Measurements from ENCODE around the gene WEE1.
"Not testable (repeated sequence)": the region's sequence is repeated elsewhere in the genome, so short reads cannot be mapped to it uniquely, and the experiment has no call there.

Gene WEE1

GRCh38 chr11:9600644-9601036, 27.2 kb downstream of the WEE1 start:
- no peak for DNase-seq

DNA sequence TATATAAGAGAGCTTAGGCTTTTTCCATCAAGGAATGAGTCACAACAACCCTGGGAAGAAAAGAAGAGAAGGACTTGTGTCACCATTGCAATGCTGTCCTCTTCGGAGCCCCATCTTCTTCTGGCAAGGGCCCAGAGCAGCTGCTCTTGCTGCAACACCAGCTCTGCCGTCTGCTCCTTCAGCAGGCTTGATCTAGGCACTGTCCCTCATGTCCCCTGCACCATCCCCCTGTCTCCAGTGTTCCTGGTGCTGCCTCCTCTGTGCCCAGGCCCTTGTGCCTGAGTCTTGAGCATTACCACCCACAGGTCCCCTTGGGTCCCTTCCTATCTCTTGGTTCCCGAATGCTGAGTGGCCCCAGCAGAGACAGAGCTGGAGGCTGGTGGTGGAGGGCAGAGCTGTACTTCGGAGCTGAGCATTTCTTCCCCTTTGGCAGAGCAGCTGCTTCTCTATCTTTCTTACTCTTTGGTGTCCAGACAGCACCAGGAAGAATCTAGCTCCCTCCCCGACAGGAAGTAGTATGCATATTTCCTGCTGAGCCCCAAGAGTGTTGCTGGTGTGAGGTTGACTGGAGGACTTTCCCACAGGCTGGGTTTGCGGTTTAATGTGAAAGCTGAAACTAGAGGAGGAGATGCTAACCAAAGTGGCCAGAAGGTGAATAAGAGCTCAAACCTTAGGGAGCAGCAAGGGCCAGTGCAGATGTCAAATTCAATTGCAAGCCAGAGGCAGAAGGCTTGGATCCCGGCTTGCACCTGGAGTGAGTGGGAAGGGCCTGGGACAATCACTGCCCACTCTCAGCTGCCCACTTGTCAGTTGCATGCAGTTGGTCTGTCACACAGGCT, 27.8 kb downstream of the WEE1 start:
- DNase-seq: peak; percentile 76 to 78

DNA sequence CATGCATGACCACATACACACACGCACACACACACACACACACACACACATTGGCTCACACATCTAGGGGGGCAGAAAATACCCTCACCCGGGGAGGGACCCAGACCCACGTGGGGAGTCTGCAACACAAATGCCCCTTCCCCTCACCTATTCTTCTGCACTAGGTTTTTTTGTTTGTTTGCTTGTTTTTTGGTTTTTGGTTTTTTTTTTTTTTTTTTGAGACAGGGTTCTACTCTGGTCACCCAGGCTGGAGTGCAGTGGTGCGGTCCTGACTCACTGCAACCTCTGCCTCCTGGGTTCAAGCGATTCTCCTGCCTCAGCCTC, 28.4 kb downstream of the WEE1 start:
- DNase-seq: no peak

GRCh38 chr11:9603214-9603613, 29.7 kb downstream of the WEE1 start:
- DNase-seq: not testable (repeated sequence)

DNA sequence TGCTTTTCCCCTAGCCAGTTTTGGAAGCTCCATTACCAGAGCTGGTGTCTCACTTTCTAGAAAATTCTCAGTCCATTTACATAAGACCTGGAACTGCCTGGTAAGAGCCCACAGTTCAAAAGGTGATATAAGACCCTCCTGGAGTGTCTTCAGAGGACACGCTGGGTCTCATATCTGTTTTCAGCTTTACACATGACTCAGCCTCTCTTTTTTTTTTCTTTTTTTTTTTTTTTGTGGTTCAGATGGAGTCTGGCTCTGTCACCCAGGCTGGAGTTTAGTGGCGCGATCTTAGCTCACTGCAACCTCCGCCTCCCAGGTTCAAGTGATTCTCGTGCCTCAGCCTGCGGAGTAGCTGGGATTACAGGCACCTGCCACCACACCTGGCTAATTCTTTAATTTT, 30.7 kb downstream of the WEE1 start:
- DNase-seq: no peak

GRCh38 chr11:9605742-9606141, 32.3 kb downstream of the WEE1 start:
- DNase-seq: no peak

- no peak for DNase-seq
Observed at GRCh38 chr11:9606809-9607510, 33.5 kb downstream of the WEE1 start.

DNA sequence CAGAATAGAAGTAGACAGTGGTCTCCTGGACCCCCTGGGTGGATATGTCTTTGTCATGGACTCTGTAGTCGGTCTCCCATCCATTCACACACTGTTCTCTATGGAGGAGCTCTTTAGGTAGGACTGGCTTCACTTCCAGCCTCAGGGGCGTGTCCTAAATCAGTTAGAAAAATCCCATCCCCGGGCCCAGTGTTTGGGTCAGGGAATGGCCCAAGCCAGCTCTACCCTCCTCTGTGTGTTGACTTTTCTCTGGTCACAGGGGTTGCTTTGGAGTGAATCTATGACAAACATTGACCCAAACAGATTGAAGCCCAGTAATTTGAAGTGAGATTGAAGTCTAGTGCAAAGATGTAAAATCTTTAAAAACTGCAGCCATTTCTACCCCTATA, 34.0 kb downstream of the WEE1 start:
- no peak for DNase-seq

DNA sequence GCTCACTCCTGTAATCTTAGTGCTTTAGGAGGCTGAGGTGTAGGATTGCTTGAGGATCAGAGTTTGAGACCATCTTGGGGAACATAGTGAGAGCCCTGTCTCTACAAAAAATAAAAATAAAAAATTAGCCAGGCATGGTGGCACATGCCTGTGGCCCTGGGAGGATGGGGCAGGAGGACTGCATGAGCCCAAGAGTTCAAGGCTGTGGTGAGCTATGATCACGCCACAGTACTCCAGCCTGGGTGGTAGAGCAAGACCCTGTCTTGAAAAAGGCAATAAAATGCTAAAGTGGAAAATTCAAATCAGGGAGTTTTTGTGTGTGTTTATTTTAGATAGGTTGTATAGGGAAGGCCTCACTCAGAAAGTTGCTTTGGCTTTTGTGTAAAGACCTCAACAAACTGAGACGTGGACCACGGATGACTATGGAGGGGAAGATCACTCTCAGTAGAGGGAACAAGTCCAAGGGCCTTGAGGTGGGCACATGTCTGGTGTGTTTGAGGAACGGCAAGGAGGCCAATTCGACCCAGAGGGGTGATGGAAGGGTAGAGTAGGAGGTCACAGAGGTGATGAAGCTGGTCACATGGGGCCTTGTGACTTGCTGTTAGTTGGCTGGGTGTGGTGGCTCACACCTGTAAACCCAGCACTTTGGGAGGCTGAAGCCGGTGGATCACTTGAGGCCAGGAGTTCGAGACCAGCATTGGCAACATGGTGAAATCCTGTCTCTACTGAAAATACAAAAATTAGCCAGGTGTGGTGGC, 35.7 kb downstream of the WEE1 start:
- DNase-seq: no peak

DNA sequence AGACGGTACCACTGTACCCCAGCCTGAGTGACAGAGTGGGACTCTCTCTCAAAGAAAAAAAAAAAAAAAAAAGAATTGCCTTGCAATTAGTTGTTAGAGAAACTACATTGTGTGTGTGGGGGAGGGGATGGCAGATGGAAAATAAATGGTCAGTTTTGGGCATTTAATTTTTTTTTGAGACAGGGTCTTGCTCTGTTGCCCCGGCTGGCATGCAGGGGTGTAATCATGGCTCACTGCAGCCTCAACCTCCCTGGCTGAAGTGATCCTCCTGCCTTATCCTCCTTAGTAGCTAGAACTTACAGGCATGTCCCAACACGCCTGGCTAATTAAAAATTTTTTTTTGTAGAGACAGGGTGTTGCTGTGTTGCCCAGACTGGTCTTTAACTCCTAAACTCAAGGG, 36.4 kb downstream of the WEE1 start:
- no peak for DNase-seq

- DNase-seq: peak; percentile 80 to 95
Observed at GRCh38 chr11:9613118-9613829, 39.8 kb downstream of the WEE1 start.

DNA sequence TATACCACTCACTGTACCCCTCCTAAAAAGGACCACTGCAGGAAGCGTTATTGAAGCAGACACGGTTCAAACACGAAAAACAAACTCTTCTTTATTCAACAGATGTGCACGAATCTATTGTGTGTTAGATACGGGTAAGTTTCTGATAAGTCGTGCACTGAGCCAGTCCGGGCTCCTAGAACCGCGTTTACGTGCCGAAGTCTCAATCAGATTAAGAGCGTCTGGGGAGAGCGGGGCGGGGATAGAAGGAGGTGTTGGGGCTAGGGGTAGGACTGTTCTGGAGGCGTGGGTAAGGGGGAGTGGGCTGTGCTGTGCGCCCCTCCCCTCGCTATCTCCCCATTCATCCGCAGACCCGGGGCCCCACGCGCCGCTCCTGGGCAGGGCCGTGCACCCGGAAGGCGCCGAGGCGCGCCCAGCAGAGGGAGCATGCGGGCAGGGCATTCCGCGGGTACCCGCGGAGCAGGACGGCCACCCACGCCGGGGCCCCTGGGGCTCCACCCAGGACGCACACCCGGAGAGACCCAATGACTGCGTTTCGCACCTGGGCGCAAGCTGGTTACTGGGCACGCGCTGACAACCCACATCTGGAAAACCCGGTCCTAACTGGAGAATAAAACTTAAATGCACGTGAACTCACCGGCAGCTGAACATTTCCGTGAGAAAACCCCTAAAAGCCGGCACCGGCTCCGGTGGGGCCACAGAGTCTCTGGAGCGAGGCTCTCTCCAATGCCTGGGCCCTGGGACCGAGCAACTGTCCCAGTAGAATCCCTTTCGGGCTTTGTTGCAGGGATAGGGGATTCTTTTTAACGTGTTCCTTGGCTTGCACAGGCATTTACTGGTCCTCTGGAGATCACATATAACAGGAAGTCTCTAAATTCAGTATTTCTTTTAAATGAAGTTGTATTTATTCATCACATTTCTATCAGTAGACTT, 40.6 kb downstream of the WEE1 start:
- DNase-seq: peak; percentile 77 to 86

- DNase-seq: peak; percentile 77 to 92
Observed at GRCh38 chr11:9615031-9615451, 41.6 kb downstream of the WEE1 start.

GRCh38 chr11:9616042-9616675, 42.7 kb downstream of the WEE1 start:
- DNase-seq: no peak

DNA sequence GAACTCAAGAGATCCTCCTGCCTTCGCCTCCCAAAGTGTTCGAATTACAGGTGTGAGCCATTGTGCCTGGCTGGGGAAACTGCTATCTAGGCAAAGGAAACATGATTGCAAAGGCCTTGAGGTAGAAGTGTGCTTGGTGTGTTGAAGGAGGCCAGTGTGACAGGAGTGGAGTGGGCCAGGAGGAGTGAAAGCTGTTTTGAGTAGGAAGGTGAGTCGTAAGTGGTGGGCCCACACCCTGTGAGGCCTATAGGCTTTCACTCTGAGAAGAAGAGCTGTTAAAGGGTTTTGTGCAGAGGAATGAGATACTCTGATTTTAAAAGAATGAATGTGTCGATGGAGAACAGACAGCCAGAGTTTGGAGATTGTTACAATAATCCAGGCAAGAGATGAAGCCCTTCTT, 43.4 kb downstream of the WEE1 start:
- no peak for DNase-seq

GRCh38 chr11:9617940-9618339, 44.5 kb downstream of the WEE1 start:
- DNase-seq: no peak

- DNase-seq: no peak
Observed at GRCh38 chr11:9619004-9619403, 45.5 kb downstream of the WEE1 start.

DNA sequence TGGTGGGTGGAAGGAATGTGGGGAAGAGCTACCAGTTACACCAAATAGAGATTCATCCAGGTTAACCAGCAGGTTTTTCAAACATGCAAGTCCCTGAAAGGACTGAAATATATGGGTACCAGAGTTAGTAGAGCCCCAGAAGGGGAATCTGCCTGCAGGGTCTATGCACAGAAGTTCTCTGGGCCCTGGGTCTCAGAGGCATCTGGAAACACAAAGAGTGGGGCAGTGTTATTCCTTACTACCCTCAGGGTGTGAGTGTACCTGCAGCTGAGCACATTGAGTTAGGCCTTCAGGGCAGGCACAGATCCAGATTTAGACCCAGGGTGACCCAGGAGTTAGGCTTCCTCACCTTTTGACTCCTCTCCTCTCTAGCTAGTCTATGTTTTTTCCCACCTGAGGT, 46.5 kb downstream of the WEE1 start:
- DNase-seq: no peak

- not testable (repeated sequence) for DNase-seq
Observed at GRCh38 chr11:9622353-9622752, 48.9 kb downstream of the WEE1 start.

DNA sequence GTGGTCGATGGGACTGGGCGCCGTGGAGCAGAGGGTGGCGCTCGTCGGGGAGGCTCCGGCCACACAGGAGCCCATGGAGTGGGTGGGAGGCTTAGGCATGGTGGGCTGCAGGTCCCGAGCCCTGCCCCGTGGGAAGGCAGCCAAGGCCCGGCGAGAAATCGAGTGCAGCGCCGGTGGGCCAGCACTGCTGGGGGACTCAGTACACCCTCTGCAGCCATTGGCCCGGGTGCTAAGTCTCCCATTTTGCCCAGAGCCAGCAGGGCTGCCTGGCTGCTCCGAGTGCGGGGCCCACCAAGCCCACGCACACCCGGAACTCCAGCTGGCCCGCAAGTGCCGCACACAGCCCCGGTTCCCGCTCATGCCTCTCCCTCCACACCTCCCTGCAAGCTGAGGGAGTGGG, 49.6 kb downstream of the WEE1 start:
- DNase-seq: not testable (repeated sequence)

DNA sequence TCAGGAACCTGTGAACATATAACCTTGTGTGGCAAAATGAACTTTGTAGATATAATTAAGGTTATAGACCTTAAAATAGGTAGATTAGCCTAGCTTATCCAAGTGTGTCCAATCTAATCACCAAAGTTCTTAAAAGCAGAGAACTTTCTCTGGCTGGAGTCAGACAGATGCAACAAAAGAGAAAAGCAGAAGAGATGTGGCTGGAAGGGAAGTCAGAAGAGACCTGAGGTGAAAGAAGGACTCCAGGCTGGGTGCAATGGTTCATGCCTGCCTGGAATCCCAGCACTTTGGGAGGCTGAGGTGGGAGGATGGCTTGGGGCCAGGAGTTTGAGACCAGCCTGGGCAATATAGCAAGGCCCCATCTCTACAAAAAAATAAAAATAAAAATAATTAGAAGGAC, 51.0 kb downstream of the WEE1 start:
- DNase-seq: no peak

Data from inflammatory macrophage treated with lipopolysaccharide for 1 hour (primary cell).